Measurements from ENCODE around the gene KRTAP13-4.

Gene KRTAP13-4

DNA sequence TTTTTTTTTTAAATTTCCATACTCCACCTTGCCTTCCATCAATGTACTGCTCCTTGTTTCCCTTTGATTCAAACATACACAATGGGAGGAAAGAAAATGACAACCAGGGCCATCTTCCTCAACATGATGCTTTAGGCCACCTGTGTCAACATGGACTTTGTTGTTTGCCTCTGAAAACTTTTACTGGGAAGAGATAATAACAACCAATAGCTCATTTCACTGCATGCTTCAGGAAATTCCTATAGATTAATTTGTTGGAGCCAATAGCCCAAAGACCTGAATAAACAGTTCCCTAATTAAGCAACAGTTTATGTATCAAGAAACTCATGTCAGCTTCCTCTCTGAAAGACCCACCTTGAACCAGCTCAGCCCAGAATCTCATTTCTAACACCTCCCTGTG is 13.2 kb downstream of the KRTAP13-4 start:
- H3K4me1 Mint-ChIP-seq, result peaks cover 30% of the 10 kb centered on the region
- no peaks in the 10 kb centered on the region for H3K36me3 Mint-ChIP-seq (ENCODE audit: low read depth)
- no peak for DNase-seq
- peak overlapping the region; percentile 11 for H3K27ac Mint-ChIP-seq
- peaks cover 3% of the 10 kb centered on the region for H3K27me3 Mint-ChIP-seq (ENCODE audit: low read depth, poor library complexity)
- TF ChIP-seq, protein P1, sequence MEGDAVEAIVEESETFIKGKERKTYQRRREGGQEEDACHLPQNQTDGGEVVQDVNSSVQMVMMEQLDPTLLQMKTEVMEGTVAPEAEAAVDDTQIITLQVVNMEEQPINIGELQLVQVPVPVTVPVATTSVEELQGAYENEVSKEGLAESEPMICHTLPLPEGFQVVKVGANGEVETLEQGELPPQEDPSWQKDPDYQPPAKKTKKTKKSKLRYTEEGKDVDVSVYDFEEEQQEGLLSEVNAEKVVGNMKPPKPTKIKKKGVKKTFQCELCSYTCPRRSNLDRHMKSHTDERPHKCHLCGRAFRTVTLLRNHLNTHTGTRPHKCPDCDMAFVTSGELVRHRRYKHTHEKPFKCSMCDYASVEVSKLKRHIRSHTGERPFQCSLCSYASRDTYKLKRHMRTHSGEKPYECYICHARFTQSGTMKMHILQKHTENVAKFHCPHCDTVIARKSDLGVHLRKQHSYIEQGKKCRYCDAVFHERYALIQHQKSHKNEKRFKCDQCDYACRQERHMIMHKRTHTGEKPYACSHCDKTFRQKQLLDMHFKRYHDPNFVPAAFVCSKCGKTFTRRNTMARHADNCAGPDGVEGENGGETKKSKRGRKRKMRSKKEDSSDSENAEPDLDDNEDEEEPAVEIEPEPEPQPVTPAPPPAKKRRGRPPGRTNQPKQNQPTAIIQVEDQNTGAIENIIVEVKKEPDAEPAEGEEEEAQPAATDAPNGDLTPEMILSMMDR (IDR thresholded peaks at IDR 0.05), result no peak
- no peaks in the 10 kb centered on the region for H3K9me3 Mint-ChIP-seq
- no peak overlapping the region for H3K4me3 Mint-ChIP-seq

DNA sequence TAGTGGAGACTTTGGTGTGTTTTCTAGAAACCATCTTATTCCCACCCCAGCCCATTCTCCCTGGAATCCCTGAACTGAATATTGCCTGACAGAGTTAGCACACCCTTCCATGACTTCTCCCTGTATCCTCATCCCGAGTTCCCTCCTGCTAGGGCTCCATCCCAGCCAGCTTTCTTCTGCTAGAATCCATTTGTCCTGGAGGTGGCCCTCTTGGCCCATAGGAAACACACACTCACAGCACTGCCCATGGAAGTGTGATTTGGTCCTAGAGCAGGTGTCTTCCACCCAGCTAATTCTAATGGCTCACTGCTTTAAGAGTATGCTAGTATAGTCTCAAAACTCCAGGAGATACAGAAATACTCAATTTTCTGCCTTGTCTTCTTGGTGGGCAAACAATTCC is 14.2 kb downstream of the KRTAP13-4 start:
- TF ChIP-seq, protein P1 (IDR thresholded peaks at IDR 0.05), result peak; percentile 7
- H3K27ac Mint-ChIP-seq, result peak overlapping the region; percentile 30
- no peaks in the 10 kb centered on the region for H3K27me3 Mint-ChIP-seq (ENCODE audit: low read depth, poor library complexity)
- no peak overlapping the region for H3K4me3 Mint-ChIP-seq
- DNase-seq, result no peak
- H3K36me3 Mint-ChIP-seq (ENCODE audit: low read depth), result no peaks in the 10 kb centered on the region
- no peaks in the 10 kb centered on the region for H3K9me3 Mint-ChIP-seq
- H3K4me1 Mint-ChIP-seq, result peaks cover 26% of the 10 kb centered on the region

DNA sequence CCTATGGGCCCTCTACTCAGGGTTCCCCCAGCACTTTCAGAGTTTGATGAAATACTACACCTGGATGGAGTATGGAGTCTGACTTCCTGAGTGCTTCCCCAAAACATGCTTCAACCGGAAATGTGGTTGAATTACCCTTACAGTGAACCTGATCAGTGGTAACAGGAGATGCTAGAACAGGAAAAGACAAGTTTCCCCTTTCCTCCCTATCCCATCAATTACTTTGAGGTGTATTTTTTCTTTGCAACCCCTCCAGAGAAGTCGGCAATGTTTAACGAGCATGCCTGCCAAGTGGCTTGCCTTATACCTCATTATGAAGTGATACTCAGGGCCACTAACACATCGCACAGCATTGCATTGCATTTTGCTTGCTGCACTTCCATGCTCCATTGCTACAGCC is 17.0 kb downstream of the KRTAP13-4 start:
- Mint-ChIP-seq H3K36me3 (ENCODE audit: low read depth) (no peaks in the 10 kb centered on the region), H3K27me3 (ENCODE audit: low read depth, poor library complexity) (no peaks in the 10 kb centered on the region), H3K27ac (peak overlapping the region; percentile 90), H3K4me1 (peaks cover 30% of the 10 kb centered on the region), H3K9me3 (no peaks in the 10 kb centered on the region), H3K4me3 (no peak overlapping the region)
- TF ChIP-seq, protein P1 (IDR thresholded peaks at IDR 0.05), result no peak
- no peak for DNase-seq

DNA sequence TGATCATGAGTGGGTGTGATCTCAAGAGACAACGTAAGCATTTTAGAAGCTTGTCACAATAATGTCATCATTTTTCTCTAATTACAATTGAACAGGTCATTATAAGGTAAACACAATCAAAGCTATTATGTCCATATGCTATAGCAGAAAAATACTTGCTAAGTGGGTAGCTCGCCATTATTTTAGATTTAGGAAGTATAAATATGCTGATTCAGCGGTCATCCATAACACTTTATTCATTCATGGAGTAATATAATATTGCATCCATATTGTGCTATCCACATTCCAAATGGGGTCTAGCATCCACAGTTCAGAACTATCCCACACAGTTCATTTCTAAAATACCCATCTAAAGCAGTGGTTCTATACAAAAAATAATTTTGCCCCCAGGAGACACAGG is 18.5 kb downstream of the KRTAP13-4 start:
- H3K36me3 Mint-ChIP-seq (ENCODE audit: low read depth), result no peaks in the 10 kb centered on the region
- DNase-seq, result no peak
- H3K27me3 Mint-ChIP-seq (ENCODE audit: low read depth, poor library complexity), result no peaks in the 10 kb centered on the region
- no peaks in the 10 kb centered on the region for H3K9me3 Mint-ChIP-seq
- TF ChIP-seq, protein P1 (IDR thresholded peaks at IDR 0.05), result no peak
- H3K27ac Mint-ChIP-seq, result no peak overlapping the region
- no peak overlapping the region for H3K4me3 Mint-ChIP-seq
- peaks cover 22% of the 10 kb centered on the region for H3K4me1 Mint-ChIP-seq

DNA sequence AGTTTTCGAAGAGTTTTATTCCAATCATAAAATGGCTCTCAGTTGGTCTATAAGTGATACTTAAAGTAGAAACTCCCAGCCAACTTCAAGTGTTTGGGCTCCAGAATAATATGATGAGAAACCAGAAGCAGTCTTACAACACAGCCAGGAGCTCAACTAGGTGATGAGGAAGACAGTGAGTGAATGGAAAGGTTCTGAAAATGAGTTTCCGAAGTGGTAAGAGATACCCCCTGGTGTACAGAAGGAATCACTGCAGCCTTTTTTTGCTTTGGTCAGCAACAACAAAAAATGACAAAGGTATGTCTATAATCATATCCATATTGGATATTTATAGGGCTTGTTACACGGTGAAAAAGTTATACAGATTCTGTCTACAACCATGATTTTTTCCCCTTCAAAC is 33.7 kb downstream of the KRTAP13-4 start:
- no peak for DNase-seq
- Mint-ChIP-seq H3K27ac (no peak overlapping the region), H3K36me3 (ENCODE audit: low read depth) (peaks cover 15% of the 10 kb centered on the region), H3K27me3 (ENCODE audit: low read depth, poor library complexity) (peaks cover 4% of the 10 kb centered on the region), H3K9me3 (peaks cover 10% of the 10 kb centered on the region), H3K4me1 (peaks cover 38% of the 10 kb centered on the region), H3K4me3 (no peak overlapping the region)
- TF ChIP-seq, protein P1 (IDR thresholded peaks at IDR 0.05), result peak; percentile 42

DNA sequence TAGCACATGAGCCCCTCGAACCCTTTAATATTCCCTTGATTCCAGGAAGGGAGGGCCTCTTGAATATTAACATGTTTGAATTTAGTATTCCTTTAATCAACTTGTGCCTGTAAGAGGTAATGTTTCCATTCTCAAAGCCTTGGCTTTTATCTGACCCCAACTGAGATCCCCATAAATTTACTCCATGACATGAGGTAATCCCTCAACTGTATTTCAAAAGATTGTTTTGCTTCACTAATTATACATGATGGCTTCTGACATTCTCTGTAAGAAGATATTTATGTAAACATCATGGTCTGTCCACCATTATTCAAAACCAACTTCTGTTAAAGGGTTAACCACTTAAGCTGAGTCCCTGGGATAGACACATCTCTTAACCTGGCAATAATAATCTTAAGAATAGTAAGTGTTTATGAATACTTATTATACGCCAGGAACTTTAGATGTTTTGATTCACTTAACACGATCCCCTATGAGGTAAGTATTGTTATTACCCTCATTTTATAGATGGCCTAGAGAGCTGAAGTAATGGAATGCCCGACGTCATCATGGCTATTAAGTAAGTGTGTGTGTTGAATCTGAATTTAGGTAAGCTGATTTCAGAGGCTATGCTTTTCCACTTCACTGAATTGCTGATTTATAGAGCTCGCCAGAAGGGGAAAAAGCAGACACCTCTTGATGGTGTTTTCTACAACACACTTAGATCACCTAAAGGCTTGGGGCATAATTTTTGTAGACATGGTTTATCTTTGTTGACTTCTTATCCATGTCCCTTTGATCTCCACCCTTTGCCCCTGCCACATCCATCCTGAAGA is 39.1 kb downstream of the KRTAP13-4 start:
- no peak overlapping the region for H3K4me3 Mint-ChIP-seq
- peaks cover 81% of the 10 kb centered on the region for H3K4me1 Mint-ChIP-seq
- DNase-seq, result no peak
- peak overlapping the region; percentile 93 for H3K27ac Mint-ChIP-seq
- H3K36me3 Mint-ChIP-seq (ENCODE audit: low read depth), result peaks cover 10% of the 10 kb centered on the region
- TF ChIP-seq, protein P1 (IDR thresholded peaks at IDR 0.05), result no peak
- H3K9me3 Mint-ChIP-seq, result peaks cover 5% of the 10 kb centered on the region
- no peaks in the 10 kb centered on the region for H3K27me3 Mint-ChIP-seq (ENCODE audit: low read depth, poor library complexity)
